DND-41 (cell line): Measurements from ENCODE around the gene UROC1.

ENCODE experiments used
- ATAC-seq: fragments of 200-7000 bp; cut with Tn5 transposase; 3 replicates; pipeline ENCODE4 v1.9.1; 2021; ENCODE audit warnings: low read depth; ENCODE audit not compliant: insufficient read depth
- DNase-seq: peaks from one replicate; pipeline ENCODE4 v3.0.0-alpha.2; 2020
- H2AFZ ChIP-seq: 2 replicates; pipeline ENCODE4 v1.6.0; 2012; ENCODE audit warnings: low read depth, low read length
- H3K27ac ChIP-seq: 2 replicates; pipeline ENCODE4 v1.5.1; 2012; ENCODE audit warnings: low read length, inconsistent platforms
- H3K27me3 ChIP-seq: fragments of 200-600 bp; sonication (generic); 2 replicates; pipeline ENCODE4 v1.6.0; 2012; ENCODE audit warnings: low read length, mild to moderate bottlenecking, inconsistent platforms; ENCODE audit not compliant: insufficient read depth, poor library complexity
- H3K36me3 ChIP-seq: 2 replicates; pipeline ENCODE4 v1.5.1; 2012; ENCODE audit warnings: low read length, inconsistent platforms; ENCODE audit not compliant: insufficient read depth
- H3K4me1 ChIP-seq: 2 replicates; pipeline ENCODE4 v1.5.1; 2012; ENCODE audit warnings: mild to moderate bottlenecking, low read length; ENCODE audit not compliant: insufficient read depth
- H3K4me2 ChIP-seq: 2 replicates; pipeline ENCODE4 v1.6.0; 2012; ENCODE audit warnings: mild to moderate bottlenecking, moderate library complexity, low read length, inconsistent platforms; ENCODE audit not compliant: insufficient read depth
- H3K4me3 ChIP-seq, 2 experiments: fragments of 200-600 bp in 1 of 2; shearing (Covaris generic) in 1 of 2; 2 replicates each; pipeline ENCODE4 v1.5.1; 2012 to 2016; ENCODE audit warnings: inconsistent platforms in 2 of 2, low read length in 2 of 2, mild to moderate bottlenecking in 2 of 2, low read depth in 1 of 2, moderate library complexity in 1 of 2
- H3K79me2 ChIP-seq: 2 replicates; pipeline ENCODE4 v1.6.0; 2012; ENCODE audit warnings: low read length, inconsistent platforms; ENCODE audit not compliant: insufficient read depth
- H3K9ac ChIP-seq: 2 replicates; pipeline ENCODE4 v1.6.0; 2012; ENCODE audit warnings: low read depth, mild to moderate bottlenecking, inconsistent platforms, low read length, moderate library complexity
- H3K9me3 ChIP-seq: 2 replicates; pipeline ENCODE4 v1.5.1; 2012; ENCODE audit warnings: low read length, moderate library complexity, mild to moderate bottlenecking, inconsistent platforms; ENCODE audit not compliant: insufficient read depth, severe bottlenecking
- H4K20me1 ChIP-seq: 2 replicates; pipeline ENCODE4 v1.6.0; 2012; ENCODE audit warnings: low read length; ENCODE audit not compliant: insufficient read depth
- EZH2 ChIP-seq: IDR thresholded peaks from 3 replicates; pipeline ENCODE4 v1.6.1; 2012; ENCODE audit warnings: borderline replicate concordance, low read depth, mild to moderate bottlenecking, moderate library complexity, low read length, inconsistent platforms; ENCODE audit not compliant: severe bottlenecking
- TF ChIP-seq, protein P1 (sequence below): IDR thresholded peaks from 2 replicates; pipeline ENCODE4 v1.5.1; 2012; ENCODE audit warnings: borderline replicate concordance, low read length, moderate library complexity, mild to moderate bottlenecking; ENCODE audit not compliant: poor library complexity, severe bottlenecking; ENCODE audit errors: extremely low read depth

UROC1 gene

DNA sequence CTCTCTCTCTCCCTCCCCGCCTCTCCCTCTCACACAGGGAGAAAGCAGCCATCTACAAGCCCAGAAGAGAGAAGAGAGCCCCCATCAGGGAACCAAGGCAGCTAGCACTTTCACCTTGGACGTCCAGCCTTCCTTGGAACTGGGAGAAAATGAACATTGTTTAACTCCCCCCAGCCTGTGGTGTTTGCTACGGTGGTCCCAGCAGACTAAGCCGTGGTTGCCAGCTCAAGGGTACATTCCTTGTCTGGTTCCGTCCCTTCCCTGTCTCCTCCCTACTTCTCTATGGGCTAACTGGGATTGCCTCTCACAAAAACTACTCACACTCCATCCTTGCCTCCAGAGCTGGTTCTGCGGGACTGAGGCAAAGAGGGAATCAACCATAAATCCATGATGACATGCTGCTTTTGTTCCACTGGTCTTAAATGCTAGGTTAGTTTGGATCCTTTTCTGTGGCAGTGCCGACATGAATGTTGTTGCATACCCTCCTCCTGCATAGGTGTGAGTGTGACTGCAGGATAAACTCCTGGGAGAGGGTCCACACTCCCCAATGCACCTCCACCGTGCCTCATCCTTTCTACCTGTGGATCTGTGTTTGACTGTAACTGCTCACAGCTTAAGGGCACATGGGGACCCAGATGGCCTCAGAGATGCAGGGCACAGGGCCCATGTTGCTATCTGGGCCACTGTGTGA, 29.1 kb upstream of the UROC1 start:
- H3K4me1 ChIP-seq = peaks cover 17% of the 10 kb centered on the region
- no peaks in the 10 kb centered on the region for H3K27me3 ChIP-seq
- no peak overlapping the region for H3K27ac ChIP-seq
- H3K9me3 ChIP-seq = no peaks in the 10 kb centered on the region
- H3K4me2 ChIP-seq = no peak overlapping the region
- ATAC-seq = no peak
- TF ChIP-seq, protein P1, sequence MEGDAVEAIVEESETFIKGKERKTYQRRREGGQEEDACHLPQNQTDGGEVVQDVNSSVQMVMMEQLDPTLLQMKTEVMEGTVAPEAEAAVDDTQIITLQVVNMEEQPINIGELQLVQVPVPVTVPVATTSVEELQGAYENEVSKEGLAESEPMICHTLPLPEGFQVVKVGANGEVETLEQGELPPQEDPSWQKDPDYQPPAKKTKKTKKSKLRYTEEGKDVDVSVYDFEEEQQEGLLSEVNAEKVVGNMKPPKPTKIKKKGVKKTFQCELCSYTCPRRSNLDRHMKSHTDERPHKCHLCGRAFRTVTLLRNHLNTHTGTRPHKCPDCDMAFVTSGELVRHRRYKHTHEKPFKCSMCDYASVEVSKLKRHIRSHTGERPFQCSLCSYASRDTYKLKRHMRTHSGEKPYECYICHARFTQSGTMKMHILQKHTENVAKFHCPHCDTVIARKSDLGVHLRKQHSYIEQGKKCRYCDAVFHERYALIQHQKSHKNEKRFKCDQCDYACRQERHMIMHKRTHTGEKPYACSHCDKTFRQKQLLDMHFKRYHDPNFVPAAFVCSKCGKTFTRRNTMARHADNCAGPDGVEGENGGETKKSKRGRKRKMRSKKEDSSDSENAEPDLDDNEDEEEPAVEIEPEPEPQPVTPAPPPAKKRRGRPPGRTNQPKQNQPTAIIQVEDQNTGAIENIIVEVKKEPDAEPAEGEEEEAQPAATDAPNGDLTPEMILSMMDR = no peak
- TF ChIP-seq EZH2 = no peak
- H3K4me3 ChIP-seq = no peak overlapping the region
- H4K20me1 ChIP-seq = no peaks in the 10 kb centered on the region
- H3K79me2 ChIP-seq = no peaks in the 10 kb centered on the region
- H3K36me3 ChIP-seq = no peaks in the 10 kb centered on the region
- H3K9ac ChIP-seq = no peak overlapping the region
- no peak for DNase-seq
- no peak overlapping the region for H2AFZ ChIP-seq

DNA sequence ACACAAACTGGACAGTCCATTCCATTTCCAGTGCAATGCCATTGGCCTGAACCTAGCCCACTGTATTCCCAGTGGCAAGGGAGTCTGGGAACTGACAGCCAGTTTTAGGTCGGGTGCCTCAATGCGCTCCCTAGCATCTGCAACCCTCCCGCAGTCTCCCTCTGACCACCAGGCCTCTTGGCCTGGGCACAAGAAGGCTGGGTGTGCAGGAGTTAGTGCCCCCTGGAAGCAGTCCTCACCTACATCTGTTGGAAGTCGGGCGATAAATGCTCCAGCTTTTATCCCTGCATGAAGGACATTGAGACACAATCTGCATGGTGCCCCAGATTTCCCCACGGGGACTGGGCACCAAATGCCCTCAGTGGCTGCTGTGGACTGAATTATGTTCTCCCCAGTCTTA, 28.4 kb upstream of the UROC1 start:
- H3K27ac ChIP-seq = no peak overlapping the region
- H3K9ac ChIP-seq = no peak overlapping the region
- no peak overlapping the region for H3K4me3 ChIP-seq
- TF ChIP-seq EZH2 = no peak
- TF ChIP-seq, protein P1 = no peak
- no peak overlapping the region for H2AFZ ChIP-seq
- peak; percentile 1 for DNase-seq
- peaks cover 24% of the 10 kb centered on the region for H3K4me1 ChIP-seq
- H3K36me3 ChIP-seq = no peaks in the 10 kb centered on the region
- no peak overlapping the region for H3K4me2 ChIP-seq
- no peaks in the 10 kb centered on the region for H4K20me1 ChIP-seq
- no peaks in the 10 kb centered on the region for H3K79me2 ChIP-seq
- no peak for ATAC-seq
- H3K27me3 ChIP-seq = no peaks in the 10 kb centered on the region
- H3K9me3 ChIP-seq = no peaks in the 10 kb centered on the region

DNA sequence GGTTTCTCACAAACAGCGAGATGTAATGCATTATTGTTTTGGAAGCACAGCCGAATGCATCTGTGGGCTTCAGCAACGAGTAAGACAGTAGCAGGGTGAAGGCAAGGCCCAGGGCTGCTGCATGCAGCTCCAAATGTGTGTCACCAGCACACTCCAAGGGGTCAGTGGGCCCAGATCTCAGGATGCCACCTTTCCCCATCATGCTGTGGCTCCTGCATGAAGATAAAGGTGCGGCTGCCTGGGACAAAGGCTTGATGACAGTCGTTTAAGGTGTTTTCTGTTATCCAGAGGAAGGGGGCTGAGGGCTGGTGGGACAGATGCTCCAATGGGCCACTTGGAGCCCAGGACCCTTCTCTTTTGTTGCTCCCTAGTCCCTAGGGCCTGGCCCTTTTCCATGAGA, 28.0 kb upstream of the UROC1 start:
- Histone ChIP-seq H3K36me3 (no peaks in the 10 kb centered on the region), H2AFZ (no peak overlapping the region), H3K9ac (no peak overlapping the region), H3K4me1 (peaks cover 29% of the 10 kb centered on the region), H3K4me3 (no peak overlapping the region), H3K9me3 (no peaks in the 10 kb centered on the region), H3K79me2 (no peaks in the 10 kb centered on the region), H3K27me3 (no peaks in the 10 kb centered on the region), H3K4me2 (no peak overlapping the region), H4K20me1 (no peaks in the 10 kb centered on the region), H3K27ac (peak overlapping the region; percentile 28; the same call in 1 of the 2 replicates)
- DNase-seq (peak; percentile 1), ATAC-seq (no peak)
- TF ChIP-seq, protein P1 = no peak
- no peak for TF ChIP-seq EZH2
